HG02610 (cell line): Measurements from ENCODE around the gene NDUFA9.

Experiments
- ATAC-seq: cut with Tn5 transposase; IDR thresholded peaks from one replicate; pipeline ENCODE4 v1.9.1; 2021; ENCODE audit warnings: mild to moderate bottlenecking, moderate library complexity; ENCODE audit not compliant: unreplicated experiment

NDUFA9 gene

GRCh38 chr12:4685317-4685716, 36.4 kb downstream of the NDUFA9 start:
- ATAC-seq = no peak

GRCh38 chr12:4690760-4691159, 41.8 kb downstream of the NDUFA9 start:
- ATAC-seq = no peak
